K562 (cell line): ENCODE results near the gene RNASEH1. TPM values are rescaled to one million over a fixed set of nuclear protein-coding genes. Genes with fewer than 3 reads are reported as not detected.

ENCODE experiments used
- CBX3 ChIP-seq, 2 experiments: IDR thresholded peaks; 1 replicate in 1 of 2; 2 replicates in 1 of 2; pipeline ENCODE4 v1.6.1; 2012; ENCODE audit warnings: inconsistent platforms in 2 of 2, low read length in 2 of 2, borderline replicate concordance in 1 of 2, control low read depth in 1 of 2
- CC2D1A ChIP-seq: fragments of 450-650 bp; IDR thresholded peaks from 2 replicates; pipeline ENCODE4 v1.6.1; 2017; ENCODE audit warnings: mild to moderate bottlenecking
- CCAR2 ChIP-seq: fragments of 200-400 bp; formaldehyde crosslinking; IDR thresholded peaks from 2 replicates; pipeline ENCODE4 v1.6.1; 2017; ENCODE audit warnings: mild to moderate bottlenecking, low read depth, low read length
- ERF ChIP-seq: fragments of 450-650 bp; formaldehyde crosslinking; IDR thresholded peaks from 2 replicates; pipeline ENCODE4 v1.4.0; 2020; ENCODE audit warnings: mild to moderate bottlenecking, mixed read lengths
- ETV6 ChIP-seq, 3 experiments: fragments of 150-350 bp in 1 of 3; sonication (generic) in 1 of 3; formaldehyde crosslinking in 1 of 3; IDR thresholded peaks; 2 replicates each; pipeline versions ENCODE4 v1.6.1 to v1.8.0; 2014 to 2022; ENCODE audit warnings: borderline replicate concordance in 2 of 3, low read depth in 2 of 3, antibody characterized with exemption in 1 of 3, low read length in 1 of 3, mild to moderate bottlenecking in 1 of 3, missing genetic modification reagents in 1 of 3
- TCF7 ChIP-seq: sonication (generic); IDR thresholded peaks from 2 replicates; pipeline ENCODE4 v1.6.1; 2016; ENCODE audit warnings: antibody characterized with exemption, borderline replicate concordance
- TEAD1 ChIP-seq, 2 experiments: fragments of 450-650 bp in 1 of 2; sonication (generic) in 1 of 2; formaldehyde crosslinking; IDR thresholded peaks; 2 replicates each; pipeline versions ENCODE4 v1.4.0 to v1.8.0; 2020 to 2022; ENCODE audit warnings: mild to moderate bottlenecking in 2 of 2, missing genetic modification reagents in 1 of 2
- ZKSCAN8 ChIP-seq: fragments of 200-800 bp; sonication (Bioruptor generic); IDR thresholded peaks from 2 replicates; pipeline ENCODE4 v1.6.1; 2016; ENCODE audit warnings: missing genetic modification characterization, missing compliant biosample characterization
- ZNF785 ChIP-seq: fragments of 250-450 bp; sonication (Bioruptor Pico); IDR thresholded peaks from 2 replicates; pipeline ENCODE4 v1.4.0; 2020; ENCODE audit warnings: mild to moderate bottlenecking
- polyA plus RNA-seq, 8 experiments: library from polyadenylated mRNA; depleted of rRNA in 4 of 8; stranded (reverse) in 5 of 8; unstranded in 3 of 8; fragments of >200 nt; fragmentation: Nextera tagmentation in 2 of 8; fragmentation: Illumina TruSeq in 1 of 8; extraction: Ambion mirVana in 2 of 8; extraction: Trizol in 1 of 8; gene quantifications; 2 replicates each; pipeline versions ENCODE4 v1.2.1 to v1.2.3, GENCODE V29; 2011 to 2014; ENCODE audit warnings: inconsistent platforms in 1 of 8, missing spikeins in 1 of 8
- total RNA-seq, 7 experiments: library from RNA; depleted of rRNA in 6 of 7; stranded (reverse); fragments of >200 nt in 6 of 7; fragmentation: Illumina TruSeq in 2 of 7; extraction: Trizol in 2 of 7; gene quantifications; 2 replicates each; pipeline versions ENCODE4 v1.2.1 to v1.2.3, GENCODE V29; 2011 to 2021; ENCODE audit warnings: low replicate concordance in 1 of 7
- TF ChIP-seq, protein P1 (sequence below): fragments of 250-450 bp; sonication (Bioruptor Pico); IDR thresholded peaks from 2 replicates; pipeline ENCODE4 v1.4.0; 2020; ENCODE audit warnings: borderline replicate concordance
- TF ChIP-seq, protein P2 (sequence below): fragments of 150-350 bp; IDR thresholded peaks from 2 replicates; pipeline ENCODE4 v1.6.1; 2014; ENCODE audit warnings: low read depth, mild to moderate bottlenecking, low read length, borderline replicate concordance
- TF ChIP-seq, protein P3 (sequence below): fragments of 450-650 bp; IDR thresholded peaks from 2 replicates; pipeline ENCODE4 v1.6.1; 2016; ENCODE audit warnings: borderline replicate concordance
- TF ChIP-seq, protein P4 (sequence below): sonication (generic); formaldehyde crosslinking; IDR thresholded peaks from 2 replicates; pipeline ENCODE4 v1.8.0; 2023; ENCODE audit warnings: missing genetic modification reagents, mild to moderate bottlenecking, borderline replicate concordance

RNASEH1 gene
- total and polyA plus RNA-seq, 9 of the 15 experiments (the other 6 are each of a cell fraction or from before 2014, with no cell fraction given): 25.7 to 47.5 (median 42.8) TPM

DNA sequence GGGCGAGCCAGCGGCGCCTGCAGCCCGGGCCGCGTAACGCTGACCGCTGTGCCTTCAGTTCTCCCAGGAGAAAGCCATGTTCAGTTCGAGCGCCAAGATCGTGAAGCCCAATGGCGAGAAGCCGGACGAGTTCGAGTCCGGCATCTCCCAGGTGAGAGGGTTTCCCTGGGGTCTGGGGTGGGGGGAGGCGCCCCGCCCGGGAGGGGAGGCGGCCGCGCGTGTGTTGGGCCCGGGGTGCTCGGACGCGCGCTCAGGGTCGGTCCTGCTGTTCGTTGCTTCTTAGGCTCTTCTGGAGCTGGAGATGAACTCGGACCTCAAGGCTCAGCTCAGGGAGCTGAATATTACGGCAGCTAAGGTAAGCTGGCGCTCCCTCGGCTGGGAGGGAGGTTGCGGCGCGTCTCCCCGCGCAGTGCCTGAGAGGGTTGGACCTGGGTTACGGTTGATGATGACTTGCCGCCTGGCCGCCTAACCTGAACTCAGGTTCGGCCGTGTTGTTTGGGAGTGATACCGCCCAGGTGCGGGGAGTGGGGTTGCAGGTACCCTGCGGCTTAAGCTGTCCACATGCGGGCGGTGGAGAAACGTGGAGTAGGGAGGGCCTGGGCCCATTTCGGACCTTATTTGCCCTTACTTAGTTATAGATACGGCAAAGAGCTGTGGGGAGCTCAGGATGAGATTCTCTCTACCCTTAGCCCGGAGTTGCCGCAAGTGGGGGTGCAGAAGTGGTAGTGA lies 17.6 kb upstream of the RNASEH1 start (continued):
- TF ChIP-seq, protein P1, sequence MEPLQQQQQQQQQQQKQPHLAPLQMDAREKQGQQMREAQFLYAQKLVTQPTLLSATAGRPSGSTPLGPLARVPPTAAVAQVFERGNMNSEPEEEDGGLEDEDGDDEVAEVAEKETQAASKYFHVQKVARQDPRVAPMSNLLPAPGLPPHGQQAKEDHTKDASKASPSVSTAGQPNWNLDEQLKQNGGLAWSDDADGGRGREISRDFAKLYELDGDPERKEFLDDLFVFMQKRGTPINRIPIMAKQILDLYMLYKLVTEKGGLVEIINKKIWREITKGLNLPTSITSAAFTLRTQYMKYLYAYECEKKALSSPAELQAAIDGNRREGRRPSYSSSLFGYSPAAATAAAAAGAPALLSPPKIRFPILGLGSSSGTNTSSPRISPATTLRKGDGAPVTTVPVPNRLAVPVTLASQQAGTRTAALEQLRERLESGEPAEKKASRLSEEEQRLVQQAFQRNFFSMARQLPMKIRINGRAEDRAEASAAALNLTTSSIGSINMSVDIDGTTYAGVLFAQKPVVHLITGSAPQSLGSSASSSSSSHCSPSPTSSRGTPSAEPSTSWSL (CRISPR knock-in tag): no peak
- TF ChIP-seq ETV6 (IDR thresholded peaks at IDR 0.05; ENCODE audit: borderline replicate concordance in 1 of 2, low read depth in 2 of 2, low read length in 1 of 2) (no peak), ETV6 (CRISPR knock-in tag; IDR thresholded peaks at IDR 0.05; ENCODE audit: borderline replicate concordance) (no peak), ZNF785 (CRISPR knock-in tag) (no peak), CCAR2 (no peak), ZKSCAN8 (no peak), TCF7 (no peak), ERF (CRISPR knock-in tag) (no peak), CBX3 (IDR thresholded peaks at IDR 0.05; ENCODE audit: borderline replicate concordance in 1 of 2, low read length in 2 of 2) (no peak), CC2D1A (no peak), TEAD1 (CRISPR knock-in tag; IDR thresholded peaks at IDR 0.05) (no peak)
- TF ChIP-seq, protein P2, sequence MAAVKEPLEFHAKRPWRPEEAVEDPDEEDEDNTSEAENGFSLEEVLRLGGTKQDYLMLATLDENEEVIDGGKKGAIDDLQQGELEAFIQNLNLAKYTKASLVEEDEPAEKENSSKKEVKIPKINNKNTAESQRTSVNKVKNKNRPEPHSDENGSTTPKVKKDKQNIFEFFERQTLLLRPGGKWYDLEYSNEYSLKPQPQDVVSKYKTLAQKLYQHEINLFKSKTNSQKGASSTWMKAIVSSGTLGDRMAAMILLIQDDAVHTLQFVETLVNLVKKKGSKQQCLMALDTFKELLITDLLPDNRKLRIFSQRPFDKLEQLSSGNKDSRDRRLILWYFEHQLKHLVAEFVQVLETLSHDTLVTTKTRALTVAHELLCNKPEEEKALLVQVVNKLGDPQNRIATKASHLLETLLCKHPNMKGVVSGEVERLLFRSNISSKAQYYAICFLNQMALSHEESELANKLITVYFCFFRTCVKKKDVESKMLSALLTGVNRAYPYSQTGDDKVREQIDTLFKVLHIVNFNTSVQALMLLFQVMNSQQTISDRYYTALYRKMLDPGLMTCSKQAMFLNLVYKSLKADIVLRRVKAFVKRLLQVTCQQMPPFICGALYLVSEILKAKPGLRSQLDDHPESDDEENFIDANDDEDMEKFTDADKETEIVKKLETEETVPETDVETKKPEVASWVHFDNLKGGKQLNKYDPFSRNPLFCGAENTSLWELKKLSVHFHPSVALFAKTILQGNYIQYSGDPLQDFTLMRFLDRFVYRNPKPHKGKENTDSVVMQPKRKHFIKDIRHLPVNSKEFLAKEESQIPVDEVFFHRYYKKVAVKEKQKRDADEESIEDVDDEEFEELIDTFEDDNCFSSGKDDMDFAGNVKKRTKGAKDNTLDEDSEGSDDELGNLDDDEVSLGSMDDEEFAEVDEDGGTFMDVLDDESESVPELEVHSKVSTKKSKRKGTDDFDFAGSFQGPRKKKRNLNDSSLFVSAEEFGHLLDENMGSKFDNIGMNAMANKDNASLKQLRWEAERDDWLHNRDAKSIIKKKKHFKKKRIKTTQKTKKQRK: no peak
- TF ChIP-seq, protein P3, sequence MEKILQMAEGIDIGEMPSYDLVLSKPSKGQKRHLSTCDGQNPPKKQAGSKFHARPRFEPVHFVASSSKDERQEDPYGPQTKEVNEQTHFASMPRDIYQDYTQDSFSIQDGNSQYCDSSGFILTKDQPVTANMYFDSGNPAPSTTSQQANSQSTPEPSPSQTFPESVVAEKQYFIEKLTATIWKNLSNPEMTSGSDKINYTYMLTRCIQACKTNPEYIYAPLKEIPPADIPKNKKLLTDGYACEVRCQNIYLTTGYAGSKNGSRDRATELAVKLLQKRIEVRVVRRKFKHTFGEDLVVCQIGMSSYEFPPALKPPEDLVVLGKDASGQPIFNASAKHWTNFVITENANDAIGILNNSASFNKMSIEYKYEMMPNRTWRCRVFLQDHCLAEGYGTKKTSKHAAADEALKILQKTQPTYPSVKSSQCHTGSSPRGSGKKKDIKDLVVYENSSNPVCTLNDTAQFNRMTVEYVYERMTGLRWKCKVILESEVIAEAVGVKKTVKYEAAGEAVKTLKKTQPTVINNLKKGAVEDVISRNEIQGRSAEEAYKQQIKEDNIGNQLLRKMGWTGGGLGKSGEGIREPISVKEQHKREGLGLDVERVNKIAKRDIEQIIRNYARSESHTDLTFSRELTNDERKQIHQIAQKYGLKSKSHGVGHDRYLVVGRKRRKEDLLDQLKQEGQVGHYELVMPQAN: peak; percentile 50; the same call in 1 of the 2 replicates
- TF ChIP-seq, protein P4, sequence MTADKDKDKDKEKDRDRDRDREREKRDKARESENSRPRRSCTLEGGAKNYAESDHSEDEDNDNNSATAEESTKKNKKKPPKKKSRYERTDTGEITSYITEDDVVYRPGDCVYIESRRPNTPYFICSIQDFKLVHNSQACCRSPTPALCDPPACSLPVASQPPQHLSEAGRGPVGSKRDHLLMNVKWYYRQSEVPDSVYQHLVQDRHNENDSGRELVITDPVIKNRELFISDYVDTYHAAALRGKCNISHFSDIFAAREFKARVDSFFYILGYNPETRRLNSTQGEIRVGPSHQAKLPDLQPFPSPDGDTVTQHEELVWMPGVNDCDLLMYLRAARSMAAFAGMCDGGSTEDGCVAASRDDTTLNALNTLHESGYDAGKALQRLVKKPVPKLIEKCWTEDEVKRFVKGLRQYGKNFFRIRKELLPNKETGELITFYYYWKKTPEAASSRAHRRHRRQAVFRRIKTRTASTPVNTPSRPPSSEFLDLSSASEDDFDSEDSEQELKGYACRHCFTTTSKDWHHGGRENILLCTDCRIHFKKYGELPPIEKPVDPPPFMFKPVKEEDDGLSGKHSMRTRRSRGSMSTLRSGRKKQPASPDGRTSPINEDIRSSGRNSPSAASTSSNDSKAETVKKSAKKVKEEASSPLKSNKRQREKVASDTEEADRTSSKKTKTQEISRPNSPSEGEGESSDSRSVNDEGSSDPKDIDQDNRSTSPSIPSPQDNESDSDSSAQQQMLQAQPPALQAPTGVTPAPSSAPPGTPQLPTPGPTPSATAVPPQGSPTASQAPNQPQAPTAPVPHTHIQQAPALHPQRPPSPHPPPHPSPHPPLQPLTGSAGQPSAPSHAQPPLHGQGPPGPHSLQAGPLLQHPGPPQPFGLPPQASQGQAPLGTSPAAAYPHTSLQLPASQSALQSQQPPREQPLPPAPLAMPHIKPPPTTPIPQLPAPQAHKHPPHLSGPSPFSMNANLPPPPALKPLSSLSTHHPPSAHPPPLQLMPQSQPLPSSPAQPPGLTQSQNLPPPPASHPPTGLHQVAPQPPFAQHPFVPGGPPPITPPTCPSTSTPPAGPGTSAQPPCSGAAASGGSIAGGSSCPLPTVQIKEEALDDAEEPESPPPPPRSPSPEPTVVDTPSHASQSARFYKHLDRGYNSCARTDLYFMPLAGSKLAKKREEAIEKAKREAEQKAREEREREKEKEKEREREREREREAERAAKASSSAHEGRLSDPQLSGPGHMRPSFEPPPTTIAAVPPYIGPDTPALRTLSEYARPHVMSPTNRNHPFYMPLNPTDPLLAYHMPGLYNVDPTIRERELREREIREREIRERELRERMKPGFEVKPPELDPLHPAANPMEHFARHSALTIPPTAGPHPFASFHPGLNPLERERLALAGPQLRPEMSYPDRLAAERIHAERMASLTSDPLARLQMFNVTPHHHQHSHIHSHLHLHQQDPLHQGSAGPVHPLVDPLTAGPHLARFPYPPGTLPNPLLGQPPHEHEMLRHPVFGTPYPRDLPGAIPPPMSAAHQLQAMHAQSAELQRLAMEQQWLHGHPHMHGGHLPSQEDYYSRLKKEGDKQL (CRISPR knock-in tag): no peak
